GM19328 (cell line): Measurements from ENCODE around the gene SSX1.
"Not testable (repeated sequence)": the region's sequence is repeated elsewhere in the genome, so short reads cannot be mapped to it uniquely, and the experiment has no call there.

ENCODE experiments used
- ATAC-seq: cut with Tn5 transposase; IDR thresholded peaks from one replicate; pipeline ENCODE4 v1.9.1; 2021; ENCODE audit warnings: mild to moderate bottlenecking, moderate library complexity; ENCODE audit not compliant: unreplicated experiment

Gene SSX1

GRCh38 chrX:48255062-48255796 lies at the start of gene SSX1:
Gene SSX1 (plus strand): TSS chrX:48255392. CDS start chrX:48257242, 1,850 bp downstream.
- not testable (repeated sequence) for ATAC-seq

GRCh38 chrX:48214341-48214740 lies 40.9 kb upstream of the SSX1 start:
- ATAC-seq: not testable (repeated sequence)

DNA sequence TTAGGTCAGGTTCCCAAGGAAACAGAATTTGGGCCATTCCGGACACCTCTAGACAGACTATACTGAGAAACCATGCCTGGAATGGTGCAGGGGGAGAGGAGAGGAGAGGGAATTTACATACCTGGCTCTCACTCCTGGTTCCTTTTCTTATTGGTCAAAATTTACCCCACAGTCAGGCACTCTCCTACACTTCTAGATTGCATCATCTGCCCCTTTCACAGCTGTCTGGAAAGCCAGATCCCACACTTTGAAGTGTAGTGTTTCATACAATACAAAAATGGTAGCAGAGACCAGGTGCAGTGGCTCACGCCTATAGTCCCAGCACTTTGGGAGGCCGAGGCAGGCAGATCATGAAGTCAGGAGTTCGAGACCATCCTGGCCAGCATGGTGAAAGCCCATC lies 31.0 kb upstream of the SSX1 start:
- ATAC-seq: not testable (repeated sequence)

GRCh38 chrX:48252945-48253344 lies 2.2 kb upstream of the SSX1 start:
- not testable (repeated sequence) for ATAC-seq

DNA sequence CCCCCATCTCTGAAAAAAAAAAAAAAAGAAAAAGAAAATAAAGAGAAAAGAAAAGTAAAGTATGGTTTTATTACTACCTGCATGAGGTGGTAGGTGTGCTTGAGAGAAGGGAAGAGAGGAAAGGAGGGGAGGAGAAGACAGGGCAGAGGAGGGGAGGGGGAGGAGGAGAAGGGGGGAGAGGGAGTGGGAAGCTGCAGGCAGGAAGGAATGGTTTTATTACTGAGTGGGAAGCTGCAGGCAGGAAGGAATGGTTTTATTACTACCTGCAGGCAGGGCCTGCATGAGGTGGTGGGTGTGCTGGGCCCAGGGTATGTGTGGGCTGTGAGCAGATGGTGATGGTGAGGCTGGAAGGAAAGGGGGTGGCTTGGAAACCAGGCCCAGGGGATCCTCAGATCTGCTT lies 19.2 kb downstream of the SSX1 start:
- not testable (repeated sequence) for ATAC-seq

DNA sequence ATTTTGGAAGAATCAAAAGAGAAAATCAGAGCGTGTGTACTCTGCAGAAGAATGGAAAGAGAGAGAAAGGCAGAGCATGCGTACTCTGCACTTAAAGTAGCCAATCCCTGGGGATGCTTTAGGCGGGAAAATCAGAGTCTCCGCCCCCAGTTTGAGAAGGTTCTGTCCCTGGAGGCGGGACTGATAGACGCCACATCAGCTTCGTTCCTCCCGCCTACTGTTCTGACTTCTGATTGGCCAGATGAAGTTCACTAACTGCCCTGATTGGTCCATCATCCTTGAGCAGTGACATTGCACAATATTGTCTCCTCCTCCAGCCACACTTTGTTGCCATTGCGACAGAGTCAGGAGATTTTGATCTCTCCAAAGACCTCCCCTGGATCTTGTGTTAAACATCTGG lies 23.8 kb downstream of the SSX1 start:
- no peak for ATAC-seq

DNA sequence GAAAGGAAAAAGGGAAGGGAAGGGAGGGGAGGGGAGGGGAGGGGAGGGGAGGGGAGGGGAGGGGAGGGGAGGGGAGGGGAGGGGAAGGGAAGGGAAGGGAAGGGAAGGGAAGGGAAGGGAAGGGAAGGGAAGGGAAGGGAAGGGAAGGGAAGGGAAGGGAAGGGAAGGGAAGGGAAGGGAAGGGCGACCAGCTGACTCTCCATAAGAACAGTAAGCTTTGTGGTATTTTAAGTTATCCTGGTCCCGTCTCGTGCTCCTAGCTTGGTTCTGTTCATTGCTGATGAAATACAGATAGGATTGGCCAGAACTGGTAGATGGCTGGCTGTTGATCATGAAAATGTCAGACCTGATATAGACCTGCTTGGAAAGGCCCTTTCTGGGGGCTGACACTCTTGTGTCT lies 25.5 kb downstream of the SSX1 start:
- not testable (repeated sequence) for ATAC-seq

DNA sequence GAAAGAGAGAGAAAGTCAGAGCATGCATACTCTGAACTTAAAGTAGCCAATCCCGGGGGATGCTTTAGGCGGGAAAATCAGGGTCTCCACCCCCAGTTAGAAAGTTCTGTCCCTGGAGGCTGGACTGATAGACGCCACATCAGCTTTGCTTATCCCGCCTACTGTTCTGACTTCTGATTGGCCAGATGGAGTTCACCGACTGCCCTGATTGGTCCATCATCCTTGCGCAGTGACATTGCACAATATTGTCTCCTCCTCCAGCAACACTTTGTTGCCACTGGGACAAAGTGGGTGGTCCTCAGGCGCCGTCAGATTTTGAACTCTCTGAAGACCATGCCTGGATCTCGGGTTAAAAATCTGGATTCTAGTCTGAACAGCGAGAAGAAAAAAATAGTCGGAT lies 51.0 kb downstream of the SSX1 start:
- no peak for ATAC-seq

GRCh38 chrX:48313996-48314395 lies 58.8 kb downstream of the SSX1 start:
- not testable (repeated sequence) for ATAC-seq
